ENCODE results near the gene CXCR2. TPM values are rescaled to one million over a fixed set of nuclear protein-coding genes. Genes with fewer than 3 reads are reported as not detected.
"Not testable (repeated sequence)": the region's sequence is repeated elsewhere in the genome, so short reads cannot be mapped to it uniquely, and the experiment has no call there.

The CXCR2 gene
- polyA plus RNA-seq, 1 of the 3 experiments (the other 2 are of a cell fraction): not detected

- 12% methylated on average over 5 of the region's 5 CpGs for WGBS (ENCODE audit: low lambda C conversion rate)
- H3K4me1 ChIP-seq (ENCODE audit: control insufficient read depth in 1 of 2, insufficient read depth in 2 of 2, low read depth in 1 of 2, low read length in 1 of 2): no peaks in the 10 kb centered on the region
- DNase-seq: no peak
- no peak overlapping the region for H3K4me2 ChIP-seq
- no peak for TF ChIP-seq RAD21 (IDR thresholded peaks at IDR 0.05; ENCODE audit: low read length)
- TF ChIP-seq TCF12 (IDR thresholded peaks at IDR 0.05): no peak
- no peak for TF ChIP-seq ELF1 (IDR thresholded peaks at IDR 0.05)
- no peak for TF ChIP-seq NRF1 (IDR thresholded peaks at IDR 0.05; ENCODE audit: low read depth, low read length)
- no peak for TF ChIP-seq RFX5 (IDR thresholded peaks at IDR 0.05; ENCODE audit: low read length)
- no peak for TF ChIP-seq FOSL2 (IDR thresholded peaks at IDR 0.05; ENCODE audit: borderline replicate concordance, low read depth)
- no peaks in the 10 kb centered on the region for H3K9me2 ChIP-seq
- ChIA-PET POLR2A (no interaction called here), CTCF (interaction anchor here (0.6 to 1.8 kb wide), 4 partner anchors 12 to 225 kb away, joined by 3 to 6 read pairs (median 3); no protein-coding TSS in a partner anchor)
- no peaks in the 10 kb centered on the region for H4K20me1 ChIP-seq (ENCODE audit: insufficient read depth)
- no peaks in the 10 kb centered on the region for H3F3A ChIP-seq (replicated peaks; ENCODE audit: insufficient read depth)
- H3K4me3 ChIP-seq (ENCODE audit: low read depth in 2 of 2, low read length in 1 of 2): no peak overlapping the region
- H3K27ac ChIP-seq (ENCODE audit: low read depth in 2 of 2, low read length in 1 of 2): no peak overlapping the region
- no peak overlapping the region for H3K9ac ChIP-seq
- no peaks in the 10 kb centered on the region for H3K9me3 ChIP-seq
- H3K79me2 ChIP-seq (ENCODE audit: insufficient read depth): no peaks in the 10 kb centered on the region
- H3K36me3 ChIP-seq (replicated peaks in 1 of 2; ENCODE audit: control insufficient read depth in 1 of 2, insufficient read depth in 2 of 2, low read length in 1 of 2): no peaks in the 10 kb centered on the region
- no peak overlapping the region for H2AFZ ChIP-seq (ENCODE audit: low read depth)
- peaks cover 19% of the 10 kb centered on the region; the same call in 1 of the 2 replicates for H3K27me3 ChIP-seq (ENCODE audit: insufficient read depth)
Measured at GRCh38 chr2:218169757-218170546, 44.1 kb downstream of the CXCR2 start.

DNA sequence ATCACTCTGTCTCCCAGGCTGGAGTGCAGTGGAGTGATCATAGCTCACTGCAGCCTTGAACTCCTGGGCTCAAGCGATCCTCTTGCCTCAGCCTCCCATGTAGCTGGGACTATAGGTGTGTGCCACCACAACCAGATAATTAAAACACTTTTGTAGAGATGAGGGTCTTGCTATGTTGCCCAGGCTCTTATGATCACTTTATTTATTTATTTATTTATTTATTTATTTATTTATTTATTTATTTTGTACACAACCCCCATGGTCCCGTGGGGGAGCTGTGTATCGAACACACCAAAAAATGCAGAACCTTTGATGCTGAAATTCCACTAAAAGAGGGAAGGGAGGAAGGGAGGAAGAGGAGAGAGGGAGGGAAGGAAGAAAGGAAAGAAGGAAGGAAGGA, 45.9 kb downstream of the CXCR2 start:
- H3F3A ChIP-seq (replicated peaks; ENCODE audit: insufficient read depth); H3K9ac ChIP-seq; H3K4me1 ChIP-seq (ENCODE audit: control insufficient read depth in 1 of 2, insufficient read depth in 2 of 2, low read depth in 1 of 2, low read length in 1 of 2); H3K36me3 ChIP-seq (replicated peaks in 1 of 2; ENCODE audit: control insufficient read depth in 1 of 2, insufficient read depth in 2 of 2, low read length in 1 of 2); DNase-seq; H3K9me3 ChIP-seq; H2AFZ ChIP-seq (ENCODE audit: low read depth); H3K27ac ChIP-seq (ENCODE audit: low read depth in 2 of 2, low read length in 1 of 2); H3K4me3 ChIP-seq (ENCODE audit: low read depth in 2 of 2, low read length in 1 of 2); H4K20me1 ChIP-seq (ENCODE audit: insufficient read depth); POLR2A ChIA-PET; H3K27me3 ChIP-seq (ENCODE audit: insufficient read depth); H3K4me2 ChIP-seq; H3K9me2 ChIP-seq; H3K79me2 ChIP-seq (ENCODE audit: insufficient read depth): not testable (repeated sequence)
- 77% methylated on average over 3 of the region's 3 CpGs for WGBS (ENCODE audit: low lambda C conversion rate)
- CTCF ChIA-PET: interaction anchor here (0.7 to 1.5 kb wide), 4 partner anchors 15 to 224 kb away, joined by 3 read pairs; no protein-coding TSS in a partner anchor

- CTCF ChIA-PET: interaction anchor here (1.5 to 1.7 kb wide), 2 partner anchors 23 to 223 kb away, joined by 3 read pairs; no protein-coding TSS in a partner anchor
- no peaks in the 10 kb centered on the region for H3F3A ChIP-seq (replicated peaks; ENCODE audit: insufficient read depth)
- no peaks in the 10 kb centered on the region for H3K4me1 ChIP-seq (ENCODE audit: control insufficient read depth in 1 of 2, insufficient read depth in 2 of 2, low read depth in 1 of 2, low read length in 1 of 2)
- no peak overlapping the region for H3K4me3 ChIP-seq (ENCODE audit: low read depth in 2 of 2, low read length in 1 of 2)
- no peaks in the 10 kb centered on the region for H3K9me3 ChIP-seq
- H4K20me1 ChIP-seq (ENCODE audit: insufficient read depth): no peaks in the 10 kb centered on the region
- H2AFZ ChIP-seq (ENCODE audit: low read depth): no peak overlapping the region
- no peak overlapping the region for H3K9ac ChIP-seq
- no peaks in the 10 kb centered on the region; the same call in 1 of the 2 replicates for H3K27me3 ChIP-seq (ENCODE audit: insufficient read depth)
- no peak for DNase-seq
- H3K9me2 ChIP-seq: no peaks in the 10 kb centered on the region
- H3K79me2 ChIP-seq (ENCODE audit: insufficient read depth): no peaks in the 10 kb centered on the region
- no peak overlapping the region for H3K4me2 ChIP-seq
- POLR2A ChIA-PET: no interaction called here
- H3K27ac ChIP-seq (ENCODE audit: low read depth in 2 of 2, low read length in 1 of 2): no peak overlapping the region
- no peaks in the 10 kb centered on the region for H3K36me3 ChIP-seq (replicated peaks in 1 of 2; ENCODE audit: control insufficient read depth in 1 of 2, insufficient read depth in 2 of 2, low read length in 1 of 2)
- WGBS (ENCODE audit: low lambda C conversion rate): 91% methylated on average over 2 of the region's 2 CpGs
- TF ChIP-seq EZH2phosphoT487 (IDR thresholded peaks at IDR 0.05; ENCODE audit: borderline replicate concordance, low read depth): no peak
- no peak for TF ChIP-seq NFIC (IDR thresholded peaks at IDR 0.05; ENCODE audit: borderline replicate concordance)
- no peak for TF ChIP-seq IRF3 (IDR thresholded peaks at IDR 0.05; ENCODE audit: low read depth, low read length)
- TF ChIP-seq CHD2 (IDR thresholded peaks at IDR 0.05; ENCODE audit: low read length, partially characterized antibody): no peak
- no peak for TF ChIP-seq TEAD4 (IDR thresholded peaks at IDR 0.05; ENCODE audit: borderline replicate concordance, insufficient read depth)
- TF ChIP-seq, protein P1, sequence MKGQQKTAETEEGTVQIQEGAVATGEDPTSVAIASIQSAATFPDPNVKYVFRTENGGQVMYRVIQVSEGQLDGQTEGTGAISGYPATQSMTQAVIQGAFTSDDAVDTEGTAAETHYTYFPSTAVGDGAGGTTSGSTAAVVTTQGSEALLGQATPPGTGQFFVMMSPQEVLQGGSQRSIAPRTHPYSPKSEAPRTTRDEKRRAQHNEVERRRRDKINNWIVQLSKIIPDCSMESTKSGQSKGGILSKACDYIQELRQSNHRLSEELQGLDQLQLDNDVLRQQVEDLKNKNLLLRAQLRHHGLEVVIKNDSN (IDR thresholded peaks at IDR 0.05; ENCODE audit: borderline replicate concordance, low read depth): no peak
- no peak for TF ChIP-seq RCOR1 (IDR thresholded peaks at IDR 0.05; ENCODE audit: low read length)
- TF ChIP-seq ELF1 (IDR thresholded peaks at IDR 0.05): no peak
- TF ChIP-seq SMC3 (IDR thresholded peaks at IDR 0.05; ENCODE audit: low read depth, low read length): no peak
- no peak for TF ChIP-seq MXI1 (IDR thresholded peaks at IDR 0.05; ENCODE audit: low read depth, low read length)
- no peak for TF ChIP-seq GABPA (IDR thresholded peaks at IDR 0.05; ENCODE audit: low read depth)
- no peak for TF ChIP-seq EP300 (IDR thresholded peaks at IDR 0.05; ENCODE audit: borderline replicate concordance in 1 of 2, low read depth in 1 of 2, low read length in 1 of 2)
- TF ChIP-seq, protein P2, sequence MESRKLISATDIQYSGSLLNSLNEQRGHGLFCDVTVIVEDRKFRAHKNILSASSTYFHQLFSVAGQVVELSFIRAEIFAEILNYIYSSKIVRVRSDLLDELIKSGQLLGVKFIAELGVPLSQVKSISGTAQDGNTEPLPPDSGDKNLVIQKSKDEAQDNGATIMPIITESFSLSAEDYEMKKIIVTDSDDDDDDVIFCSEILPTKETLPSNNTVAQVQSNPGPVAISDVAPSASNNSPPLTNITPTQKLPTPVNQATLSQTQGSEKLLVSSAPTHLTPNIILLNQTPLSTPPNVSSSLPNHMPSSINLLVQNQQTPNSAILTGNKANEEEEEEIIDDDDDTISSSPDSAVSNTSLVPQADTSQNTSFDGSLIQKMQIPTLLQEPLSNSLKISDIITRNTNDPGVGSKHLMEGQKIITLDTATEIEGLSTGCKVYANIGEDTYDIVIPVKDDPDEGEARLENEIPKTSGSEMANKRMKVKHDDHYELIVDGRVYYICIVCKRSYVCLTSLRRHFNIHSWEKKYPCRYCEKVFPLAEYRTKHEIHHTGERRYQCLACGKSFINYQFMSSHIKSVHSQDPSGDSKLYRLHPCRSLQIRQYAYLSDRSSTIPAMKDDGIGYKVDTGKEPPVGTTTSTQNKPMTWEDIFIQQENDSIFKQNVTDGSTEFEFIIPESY (IDR thresholded peaks at IDR 0.05; ENCODE audit: borderline replicate concordance, low read depth): no peak
- TF ChIP-seq, protein P3, sequence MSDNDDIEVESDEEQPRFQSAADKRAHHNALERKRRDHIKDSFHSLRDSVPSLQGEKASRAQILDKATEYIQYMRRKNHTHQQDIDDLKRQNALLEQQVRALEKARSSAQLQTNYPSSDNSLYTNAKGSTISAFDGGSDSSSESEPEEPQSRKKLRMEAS (IDR thresholded peaks at IDR 0.05; ENCODE audit: low read depth): no peak
Measured at GRCh38 chr2:218172845-218173244, 47.0 kb downstream of the CXCR2 start.

Measured in SK-N-SH (cell line).